Thyroid gland (tissue), 4 donors: Measurements from ENCODE around the gene MDN1.

ENCODE experiments used
- POLR2A ChIP-seq, 2 donors: fragments of 450-650 bp; IDR thresholded peaks; one replicate each; pipeline ENCODE4 v1.6.1; 2017; ENCODE audit warnings: antibody characterized with exemption in 2 of 2, mild to moderate bottlenecking in 2 of 2, moderate library complexity in 1 of 2
- TF ChIP-seq, protein P1 (sequence below), 6 experiments: fragments of 200-600 bp in 3 of 6; fragments of 450-650 bp in 3 of 6; sonication (generic) in 3 of 6; IDR thresholded peaks; one replicate each; pipeline ENCODE4 v1.5.1; 2016 to 2019; ENCODE audit warnings: antibody characterized with exemption in 6 of 6, mild to moderate bottlenecking in 2 of 6, inconsistent platforms in 1 of 6, moderate library complexity in 1 of 6

- TF ChIP-seq POLR2A (IDR thresholded peaks at IDR 0.05): no peak
- TF ChIP-seq, protein P1, sequence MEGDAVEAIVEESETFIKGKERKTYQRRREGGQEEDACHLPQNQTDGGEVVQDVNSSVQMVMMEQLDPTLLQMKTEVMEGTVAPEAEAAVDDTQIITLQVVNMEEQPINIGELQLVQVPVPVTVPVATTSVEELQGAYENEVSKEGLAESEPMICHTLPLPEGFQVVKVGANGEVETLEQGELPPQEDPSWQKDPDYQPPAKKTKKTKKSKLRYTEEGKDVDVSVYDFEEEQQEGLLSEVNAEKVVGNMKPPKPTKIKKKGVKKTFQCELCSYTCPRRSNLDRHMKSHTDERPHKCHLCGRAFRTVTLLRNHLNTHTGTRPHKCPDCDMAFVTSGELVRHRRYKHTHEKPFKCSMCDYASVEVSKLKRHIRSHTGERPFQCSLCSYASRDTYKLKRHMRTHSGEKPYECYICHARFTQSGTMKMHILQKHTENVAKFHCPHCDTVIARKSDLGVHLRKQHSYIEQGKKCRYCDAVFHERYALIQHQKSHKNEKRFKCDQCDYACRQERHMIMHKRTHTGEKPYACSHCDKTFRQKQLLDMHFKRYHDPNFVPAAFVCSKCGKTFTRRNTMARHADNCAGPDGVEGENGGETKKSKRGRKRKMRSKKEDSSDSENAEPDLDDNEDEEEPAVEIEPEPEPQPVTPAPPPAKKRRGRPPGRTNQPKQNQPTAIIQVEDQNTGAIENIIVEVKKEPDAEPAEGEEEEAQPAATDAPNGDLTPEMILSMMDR (IDR thresholded peaks at IDR 0.05): no peak
Measured at GRCh38 chr6:89669002-89669401, 150.6 kb downstream of the MDN1 start.
